Measurements from ENCODE around the gene CFAP61.

CFAP61 gene

DNA sequence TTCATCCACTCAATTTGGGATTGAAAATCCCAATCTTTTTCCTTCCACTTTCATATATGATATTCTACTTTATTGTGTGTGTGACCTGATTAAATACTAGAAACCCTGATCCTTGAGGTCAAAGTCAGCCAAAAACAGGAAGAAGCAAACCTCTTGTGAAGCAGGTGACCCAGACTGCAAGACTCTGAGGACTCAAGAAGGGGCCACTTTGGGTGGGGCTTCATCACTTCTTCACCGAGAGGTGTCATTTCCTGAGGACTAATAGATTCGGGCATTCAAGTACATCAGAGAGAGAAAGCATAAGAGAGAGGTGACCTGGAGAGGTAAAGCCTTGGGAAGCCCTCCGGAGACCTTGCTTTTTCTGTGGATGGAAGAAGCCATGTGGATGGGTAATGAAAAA, 129.0 kb downstream of the CFAP61 start:
- DNase-seq: no peak

DNA sequence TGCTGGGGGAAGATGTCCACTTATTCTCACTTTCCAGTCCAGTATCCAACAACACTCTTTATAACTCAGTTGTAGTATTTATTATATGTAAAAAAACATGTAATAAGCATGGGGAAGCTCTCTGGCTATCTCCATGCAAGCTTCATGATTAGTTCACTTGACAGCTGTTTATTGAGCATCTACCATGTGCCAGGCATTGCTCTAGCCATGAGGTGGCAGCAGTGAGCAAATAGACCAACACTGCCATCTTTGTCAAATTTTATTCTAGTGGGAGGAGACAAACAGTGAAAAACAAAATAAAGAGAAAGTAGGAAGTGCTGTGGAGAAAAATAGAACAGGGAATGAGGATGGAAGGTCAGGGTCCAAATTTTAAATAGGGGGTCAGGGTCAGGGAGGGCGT, 131.8 kb downstream of the CFAP61 start:
- no peak for DNase-seq

DNA sequence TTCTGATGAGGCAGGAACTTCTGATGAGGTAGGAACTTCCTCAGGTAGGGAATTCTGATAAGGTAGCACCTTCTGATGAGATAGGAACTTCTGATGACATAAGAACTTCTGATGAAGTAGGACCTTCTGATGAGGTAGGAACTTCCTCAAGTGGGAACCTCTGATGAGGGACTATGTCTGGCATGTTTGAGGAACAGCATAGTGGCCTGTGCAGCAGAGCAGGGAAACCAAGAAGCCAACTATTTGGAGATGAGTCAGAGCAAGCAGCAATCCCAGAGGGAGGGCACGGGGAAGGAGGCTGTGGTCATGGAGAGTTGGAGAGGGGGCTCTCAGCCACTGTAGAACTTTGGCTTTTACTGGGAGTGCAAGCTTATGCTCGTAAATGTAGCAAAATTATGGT, 132.4 kb downstream of the CFAP61 start:
- DNase-seq: no peak

DNA sequence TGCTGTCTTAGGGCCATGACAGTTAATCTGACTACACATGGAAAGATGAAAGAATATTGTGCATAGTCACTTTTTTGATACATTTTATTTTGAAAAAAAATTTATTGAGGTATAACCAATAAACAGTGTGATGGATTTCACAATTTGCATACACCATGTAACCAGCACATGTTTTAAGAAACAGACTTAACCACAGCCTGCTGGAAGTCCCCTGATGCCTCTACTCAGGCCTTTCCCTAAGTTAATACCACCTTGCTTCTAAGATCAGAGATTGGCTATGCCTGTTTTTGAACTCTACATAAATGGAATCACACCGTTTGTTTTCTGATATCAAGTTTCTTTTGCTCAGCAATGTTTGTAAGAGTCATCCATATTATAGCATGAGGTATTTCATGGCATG, 136.3 kb downstream of the CFAP61 start:
- DNase-seq: no peak

DNA sequence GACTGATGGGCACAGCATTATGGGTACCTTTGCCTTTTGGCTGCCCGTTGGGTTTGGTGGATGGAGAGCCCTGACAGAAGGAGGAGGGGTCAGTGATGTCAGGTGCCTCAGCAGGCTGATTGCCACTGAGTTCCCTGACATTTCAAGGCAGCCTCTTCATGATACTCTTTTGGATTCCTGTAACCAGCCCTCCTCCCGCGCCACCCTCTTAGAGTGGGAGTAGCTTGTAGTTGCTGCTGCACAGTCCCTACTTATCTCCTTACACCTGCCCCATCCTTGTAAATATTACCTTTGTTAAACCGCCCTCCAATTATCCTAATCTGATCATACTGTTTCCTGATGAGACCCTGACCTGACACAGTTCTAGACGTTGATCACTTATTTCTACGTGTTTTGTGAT, 140.0 kb downstream of the CFAP61 start:
- DNase-seq: no peak

DNA sequence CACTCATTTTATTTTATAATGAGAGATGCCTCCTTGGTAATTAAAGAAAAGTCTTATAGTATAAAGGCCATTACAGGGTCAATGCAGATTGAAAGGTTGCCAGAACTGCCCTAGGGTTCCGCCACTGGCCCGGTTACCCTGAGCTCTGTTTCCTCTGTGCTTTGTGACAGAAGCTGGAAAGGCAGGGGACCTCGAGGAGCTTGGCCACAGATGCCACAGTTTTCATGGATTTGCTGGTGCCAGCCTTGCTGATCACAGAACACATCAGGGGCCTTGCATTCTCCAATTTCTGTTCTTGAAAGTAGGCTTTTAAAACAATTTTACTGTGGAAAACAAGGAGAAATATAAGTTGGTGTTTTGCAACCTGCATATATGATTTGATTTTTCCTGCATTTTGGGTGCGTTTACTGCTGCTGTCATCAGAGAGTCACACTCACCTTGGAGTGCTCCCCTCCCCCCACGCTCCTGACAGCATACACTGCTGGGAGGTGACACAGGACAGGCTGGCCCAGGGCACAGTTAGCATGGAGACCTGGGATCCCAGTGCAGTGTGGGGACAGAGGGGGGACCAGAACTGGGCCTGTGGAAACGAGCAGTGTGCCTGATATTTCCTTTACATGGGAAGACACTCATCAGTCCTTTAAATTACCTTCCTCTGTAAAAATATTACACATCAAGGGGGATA, 142.8 kb downstream of the CFAP61 start:
- no peak for DNase-seq

DNA sequence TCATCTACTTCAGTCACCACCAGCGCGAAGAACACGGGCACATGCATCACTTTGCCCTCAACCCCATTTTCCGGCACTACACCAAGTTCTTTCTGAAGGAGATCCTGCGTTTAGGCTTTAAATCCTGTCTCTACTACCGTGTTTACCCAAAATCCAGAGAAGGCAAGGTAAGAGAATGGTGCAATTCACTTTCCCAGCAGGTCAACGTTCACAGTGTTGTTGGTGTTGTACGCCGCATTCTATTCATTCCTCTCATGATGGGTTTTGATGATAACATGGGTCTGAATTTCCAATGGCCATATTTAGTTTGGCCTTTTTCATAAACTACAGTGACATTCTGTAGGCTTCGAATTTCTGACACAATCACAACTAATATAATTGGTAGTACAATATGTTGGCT, 144.3 kb downstream of the CFAP61 start:
- DNase-seq: no peak

DNA sequence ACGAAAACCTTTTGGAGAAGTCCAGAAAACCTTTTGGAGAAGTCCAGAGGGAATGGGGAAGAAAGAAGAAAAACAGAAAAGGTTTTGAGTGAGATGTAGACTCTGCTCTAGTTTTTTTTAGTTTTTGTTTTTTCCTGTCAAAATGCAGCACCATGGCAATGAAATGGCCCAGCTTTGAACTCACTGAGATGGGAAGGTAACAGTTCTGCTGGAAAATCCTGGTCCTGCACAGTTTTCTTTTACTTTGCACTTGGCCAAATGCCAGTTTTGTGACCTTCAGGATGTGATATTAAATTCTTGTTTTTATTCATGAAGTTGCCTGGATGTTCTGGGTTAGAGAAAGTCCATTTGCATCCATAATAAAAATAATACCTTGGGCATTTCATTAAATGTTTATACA, 145.7 kb downstream of the CFAP61 start:
- DNase-seq: no peak

DNA sequence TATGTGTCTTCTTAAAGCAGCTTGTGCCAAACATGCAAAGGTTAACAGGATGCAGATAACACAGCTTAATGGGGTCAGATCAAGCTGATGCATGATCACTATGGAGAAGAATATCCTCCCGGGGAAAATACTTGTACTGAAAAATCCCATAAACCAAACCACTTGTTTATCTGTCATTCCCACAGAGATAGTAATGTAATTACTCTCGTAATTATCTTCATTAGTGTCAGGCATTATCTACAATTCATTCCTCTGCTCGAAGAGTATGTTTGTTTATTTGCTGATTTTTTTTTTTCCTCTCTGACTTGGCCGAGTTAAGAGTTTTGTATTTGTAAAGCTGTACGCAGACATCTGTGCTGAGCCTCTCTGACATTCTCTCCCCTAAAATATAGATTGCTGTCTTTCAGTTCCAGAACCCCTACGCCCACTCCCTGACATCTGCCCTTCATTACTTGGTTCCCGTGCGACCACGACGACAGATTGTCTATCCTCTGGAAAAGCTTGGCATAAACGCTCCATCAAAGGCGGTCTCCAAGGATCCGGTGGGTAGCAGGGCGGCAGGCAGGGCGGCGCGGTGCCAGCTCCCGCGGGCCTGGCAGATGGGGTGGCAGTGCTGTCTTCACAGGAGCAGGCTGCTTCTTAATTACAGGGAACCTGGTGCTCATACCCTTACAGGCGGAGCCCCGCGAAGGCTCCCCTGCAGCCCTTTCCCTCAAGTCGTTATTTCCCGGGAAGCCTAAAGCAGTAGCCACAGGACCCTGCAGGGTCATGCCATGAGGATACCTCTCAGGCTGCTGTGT, 147.2 kb downstream of the CFAP61 start:
- DNase-seq: no peak

DNA sequence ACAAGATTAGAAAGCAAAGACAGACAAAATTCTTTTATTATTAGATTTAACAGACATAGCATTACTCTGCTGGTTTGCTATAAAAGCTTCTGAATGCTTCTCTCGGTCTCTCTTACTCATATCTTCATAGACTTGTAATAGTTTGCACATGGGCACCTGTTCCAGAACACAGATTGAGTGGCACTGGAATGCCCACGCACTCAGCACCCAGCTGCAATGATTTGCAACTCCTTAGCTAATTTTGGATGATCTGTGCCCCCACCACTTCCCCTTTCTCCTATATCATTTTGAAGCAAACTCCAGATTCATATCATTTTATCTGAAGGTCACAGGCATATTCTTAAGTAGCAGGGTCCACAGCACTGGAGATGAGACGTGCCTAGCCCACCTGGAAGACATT, 148.8 kb downstream of the CFAP61 start:
- no peak for DNase-seq

DNA sequence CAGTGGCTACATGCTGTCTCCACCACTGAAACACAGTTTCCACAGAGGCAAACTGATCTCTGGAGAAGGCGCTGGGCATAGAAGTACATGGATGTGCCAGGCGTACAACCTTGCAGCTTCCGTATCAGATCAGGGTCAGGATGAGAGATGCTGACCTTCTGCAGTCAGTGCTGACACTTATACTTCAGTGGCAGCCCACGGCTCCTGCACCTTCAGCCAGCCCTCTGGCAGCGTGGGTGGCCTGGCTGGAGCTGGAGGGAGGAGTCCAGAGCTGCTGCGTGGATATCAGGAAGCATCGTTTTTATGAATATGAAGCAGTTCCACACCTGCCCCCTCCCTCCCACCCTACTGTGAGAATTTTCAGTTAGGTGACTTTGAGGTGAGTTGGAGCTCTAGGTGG, 149.3 kb downstream of the CFAP61 start:
- DNase-seq: no peak

DNA sequence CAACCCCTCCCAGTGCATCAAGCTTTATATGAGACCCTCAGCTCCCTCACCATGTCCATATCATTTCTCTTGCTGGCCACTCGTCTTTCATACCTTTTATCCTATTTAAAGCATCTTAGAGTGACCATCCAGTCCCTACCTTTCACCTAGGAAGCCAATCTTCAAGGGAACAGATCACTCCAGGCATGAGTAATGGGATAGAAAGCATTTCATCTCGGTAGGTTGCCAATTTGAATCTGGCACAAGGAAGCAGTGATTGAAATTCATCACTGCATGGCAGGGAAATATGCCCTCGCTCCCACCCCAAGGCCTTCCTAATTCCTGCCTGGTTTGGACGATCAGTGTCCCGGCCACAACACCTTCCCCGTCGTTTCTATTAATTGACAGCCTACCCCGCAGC, 150.4 kb downstream of the CFAP61 start:
- DNase-seq: no peak

DNA sequence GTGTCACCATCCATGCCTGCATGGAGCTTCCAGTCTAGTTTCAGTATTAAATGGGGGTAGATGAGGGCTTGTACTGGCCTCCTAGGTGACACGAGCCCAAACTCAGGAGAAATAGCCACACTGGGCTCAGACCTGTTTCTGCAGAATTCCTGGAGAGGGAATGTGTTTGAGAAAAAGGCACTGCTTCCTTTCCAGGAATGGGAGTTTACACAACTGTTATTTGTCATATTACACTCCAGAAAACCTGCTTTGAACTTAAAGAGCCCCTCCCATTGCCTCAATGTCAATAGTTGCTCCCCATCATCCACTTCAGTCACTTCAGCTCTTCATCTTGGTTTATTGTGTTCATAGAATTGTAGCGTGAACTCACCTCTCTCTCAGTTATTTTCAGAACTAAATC, 151.5 kb downstream of the CFAP61 start:
- DNase-seq: no peak

DNA sequence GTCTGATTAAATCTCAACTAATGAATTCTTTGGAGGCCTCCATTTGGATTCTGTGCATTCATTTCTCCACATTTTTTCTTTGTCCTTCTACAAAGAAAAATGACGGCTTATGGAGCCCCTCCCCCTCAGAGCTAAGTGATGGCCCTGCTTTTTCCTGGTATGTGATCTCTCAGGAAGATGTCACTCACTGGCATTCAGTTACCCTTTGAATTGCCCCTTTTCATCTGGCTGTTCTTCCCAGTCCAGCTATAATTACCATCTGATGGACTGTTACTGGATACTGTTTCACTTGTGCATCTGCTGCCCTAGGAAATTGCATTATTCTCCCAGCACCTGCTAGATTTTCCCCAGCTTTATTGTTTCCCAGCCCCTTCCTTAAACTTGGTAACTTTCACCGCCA, 151.9 kb downstream of the CFAP61 start:
- no peak for DNase-seq

DNA sequence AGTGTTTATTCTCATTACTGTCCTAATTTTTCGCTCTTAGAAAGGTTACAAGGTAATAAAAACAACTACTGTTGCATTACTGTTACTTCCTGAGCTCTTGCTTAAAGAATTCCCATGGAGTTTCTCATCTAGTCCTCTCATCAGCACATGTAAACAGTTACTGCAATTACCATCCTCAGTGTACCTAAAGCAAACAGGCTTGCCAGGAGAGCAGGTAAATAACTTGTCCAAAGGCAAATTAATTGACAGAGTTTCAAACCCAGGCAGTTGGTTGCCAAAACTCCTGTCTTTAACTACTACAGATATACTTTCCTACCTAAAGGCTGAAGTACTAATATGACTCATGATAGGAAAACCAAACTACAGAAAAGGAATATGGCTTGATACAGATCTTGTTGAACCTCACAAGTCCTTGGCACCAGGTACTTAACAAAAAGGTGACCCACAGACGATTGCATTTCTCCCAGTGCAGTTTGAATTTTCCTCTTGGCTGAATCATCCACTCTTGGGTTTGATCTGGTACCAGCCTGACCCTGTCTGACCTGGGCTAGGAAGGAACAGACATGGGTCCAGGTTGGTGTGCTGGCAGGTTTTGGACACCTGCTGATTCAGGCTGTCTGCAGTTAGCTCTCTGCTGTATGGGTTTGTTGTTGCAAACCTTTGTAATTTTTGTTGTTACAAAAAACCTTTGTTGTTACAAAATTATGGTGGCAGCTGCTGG, 153.0 kb downstream of the CFAP61 start:
- no peak for DNase-seq

DNA sequence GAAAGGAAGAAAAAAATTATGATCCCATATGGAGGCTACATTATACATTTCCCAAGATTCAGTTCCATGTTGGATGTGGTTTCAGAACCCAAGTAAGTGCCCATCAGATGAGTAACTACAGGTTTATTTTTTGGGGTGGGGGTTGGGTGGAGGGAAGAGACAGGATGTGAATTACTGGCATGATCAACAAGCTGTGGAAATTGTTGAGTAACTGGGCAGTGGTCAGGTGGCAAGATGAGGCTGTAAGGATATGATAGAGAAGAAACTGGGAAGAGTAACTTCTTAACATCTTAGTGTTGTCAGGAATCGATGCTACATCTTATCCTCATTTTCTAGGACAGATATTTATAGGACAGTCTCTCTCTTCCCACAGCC, 153.5 kb downstream of the CFAP61 start:
- DNase-seq: no peak

DNA sequence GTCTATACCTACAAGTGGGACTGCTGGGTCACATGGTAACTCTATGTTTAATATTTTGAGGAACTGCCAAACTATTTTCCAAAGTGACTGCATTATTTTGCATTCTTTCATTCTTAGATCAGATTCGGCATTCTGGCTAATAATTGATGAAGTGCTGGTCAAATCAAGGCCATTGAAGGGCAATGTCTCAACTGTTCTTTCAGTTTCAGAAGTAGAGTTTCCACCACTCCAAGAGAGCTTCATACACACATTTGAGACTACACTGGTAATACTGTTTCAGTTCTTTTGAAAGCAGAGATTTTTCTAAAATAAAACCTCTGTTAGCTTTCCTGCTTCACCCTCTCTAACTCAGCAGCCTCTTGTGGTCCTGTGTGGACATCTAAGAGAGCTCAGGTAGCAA, 154.5 kb downstream of the CFAP61 start:
- DNase-seq: no peak

DNA sequence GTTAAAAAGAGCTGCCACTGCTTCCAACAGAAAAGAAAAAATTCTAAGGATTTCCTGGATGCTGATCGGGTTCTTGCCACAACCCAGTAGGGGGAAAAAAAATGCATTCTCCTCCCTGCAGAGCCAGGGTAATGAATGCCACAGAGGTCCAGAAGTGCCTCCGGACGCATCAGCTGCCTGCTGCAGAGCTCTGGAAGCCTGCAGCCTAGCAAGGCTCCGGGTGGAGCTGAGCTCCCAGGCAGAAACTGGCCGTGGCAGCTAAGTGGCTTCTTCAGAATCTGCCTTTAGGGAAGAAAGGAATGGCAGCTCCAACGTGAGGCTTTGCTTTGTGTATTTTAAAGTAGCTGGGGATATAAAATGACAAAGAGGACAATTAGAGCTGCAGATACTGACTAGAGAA, 155.0 kb downstream of the CFAP61 start:
- DNase-seq: peak; percentile 60

DNA sequence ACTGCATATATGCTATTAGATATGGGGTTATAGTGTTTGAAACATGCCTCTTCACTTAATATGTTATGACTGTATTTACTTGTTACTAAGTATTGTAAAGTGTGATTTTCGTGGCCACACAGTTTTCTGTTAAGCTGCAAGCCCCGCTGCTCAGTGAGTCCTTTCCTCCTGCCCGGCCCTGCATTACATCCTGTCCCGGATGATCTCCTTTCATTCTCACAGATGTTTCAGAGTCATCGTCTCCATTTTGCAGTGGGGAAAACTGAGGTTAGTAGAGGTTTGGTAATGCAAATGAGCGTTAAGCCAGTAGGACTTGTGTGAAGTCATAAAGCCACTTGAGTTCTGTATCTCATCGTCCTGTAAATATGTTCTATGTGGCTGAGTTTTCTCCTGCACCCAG, 155.5 kb downstream of the CFAP61 start:
- DNase-seq: no peak

DNA sequence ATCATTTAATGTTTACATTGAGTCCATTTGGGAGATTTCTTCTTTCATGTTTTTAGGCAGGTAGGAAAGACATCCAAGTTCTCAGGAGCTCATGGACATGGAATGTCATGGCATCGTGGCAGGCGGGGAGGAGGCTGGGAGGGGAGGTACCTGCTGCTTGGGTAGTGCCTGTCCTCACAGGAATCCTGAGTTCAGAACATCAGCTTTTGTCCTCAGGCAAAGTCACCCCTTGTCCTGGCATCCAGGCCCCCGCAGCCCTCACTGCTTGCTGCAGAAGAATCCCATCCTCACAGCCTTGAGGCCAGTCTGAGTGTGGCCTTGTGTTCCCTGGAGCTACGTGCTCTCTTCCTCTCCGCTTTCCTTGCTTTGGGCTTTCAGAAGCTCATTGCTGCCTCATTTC, 157.4 kb downstream of the CFAP61 start:
- DNase-seq: no peak

DNA sequence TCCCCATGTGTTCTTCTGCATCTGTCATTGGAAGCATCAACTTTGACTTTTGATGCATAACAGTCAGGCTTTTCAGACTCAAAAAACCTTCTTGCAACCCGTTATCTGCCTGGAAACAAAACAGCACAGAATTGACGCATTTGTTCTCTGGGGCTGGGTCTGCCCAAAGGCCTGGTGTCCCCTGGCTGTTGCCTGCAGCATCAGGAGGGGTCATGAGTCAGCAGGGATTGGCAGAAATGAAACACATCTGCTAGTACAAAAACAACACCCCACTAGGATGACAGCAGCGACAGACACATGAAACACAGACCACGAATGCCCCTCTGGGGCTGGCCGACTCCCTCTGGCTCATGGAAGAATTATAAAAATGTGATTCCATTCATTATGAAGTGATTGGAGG, 158.0 kb downstream of the CFAP61 start:
- no peak for DNase-seq

DNA sequence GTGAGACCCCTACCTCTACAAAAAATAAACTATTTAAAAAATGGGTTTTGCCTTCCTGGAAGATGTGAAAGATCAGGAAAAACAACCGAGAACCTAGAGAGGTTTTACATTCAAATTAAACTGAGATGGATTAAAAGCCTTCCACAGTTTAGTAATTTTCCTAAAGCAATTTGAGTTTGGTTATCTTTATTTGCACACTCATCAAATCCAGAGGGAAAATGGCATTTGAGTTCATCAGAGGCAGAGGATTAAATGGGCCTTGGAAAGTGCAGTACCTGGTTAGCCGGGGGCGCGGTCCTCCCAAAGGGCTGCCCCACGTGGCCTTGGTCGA, 158.6 kb downstream of the CFAP61 start:
- no peak for DNase-seq

DNA sequence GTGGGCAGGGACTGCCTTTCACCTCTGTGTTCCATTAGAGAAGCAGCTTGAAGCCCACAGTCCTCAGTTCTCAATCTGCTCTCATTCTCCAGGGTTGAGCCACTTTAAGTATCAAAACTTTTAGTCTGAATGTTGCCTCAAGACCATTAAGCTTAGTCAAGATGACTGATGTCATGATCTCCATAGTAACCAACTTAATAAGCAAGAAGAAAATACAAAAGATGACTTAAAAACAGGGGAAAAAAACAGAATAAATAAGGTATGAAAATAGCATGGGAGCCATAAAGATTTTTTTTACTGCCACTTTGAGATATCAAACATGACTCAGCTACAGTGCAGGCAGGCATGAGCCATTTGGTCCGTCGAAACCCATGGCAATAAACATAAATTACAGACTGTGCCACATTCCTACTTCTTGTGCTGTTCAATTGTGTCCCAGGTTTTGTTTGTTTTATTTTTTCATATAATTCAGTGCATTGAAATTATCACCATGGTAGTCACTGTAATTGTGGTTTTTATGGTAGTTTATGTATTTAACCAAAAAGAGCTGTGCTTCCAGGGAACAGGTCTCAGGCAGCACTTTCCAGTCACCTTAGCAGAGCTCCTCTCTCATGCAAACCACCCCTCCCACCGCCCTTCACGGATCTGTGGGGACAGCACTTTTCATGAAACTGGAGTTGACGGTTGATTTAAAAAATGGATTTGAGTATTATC, 159.1 kb downstream of the CFAP61 start:
- peak; percentile 82 for DNase-seq
